SH-SY5Y (cell line): ENCODE data around the gene RBM5.

Source experiments
- GATA2 ChIP-seq: IDR thresholded peaks from 2 replicates; pipeline ENCODE4 v1.6.1; 2011; ENCODE audit warnings: mild to moderate bottlenecking, low read depth, low read length
- GATA3 ChIP-seq: IDR thresholded peaks from 2 replicates; pipeline ENCODE4 v1.6.1; 2011; ENCODE audit warnings: low read depth, mild to moderate bottlenecking, low read length, moderate library complexity

DNA sequence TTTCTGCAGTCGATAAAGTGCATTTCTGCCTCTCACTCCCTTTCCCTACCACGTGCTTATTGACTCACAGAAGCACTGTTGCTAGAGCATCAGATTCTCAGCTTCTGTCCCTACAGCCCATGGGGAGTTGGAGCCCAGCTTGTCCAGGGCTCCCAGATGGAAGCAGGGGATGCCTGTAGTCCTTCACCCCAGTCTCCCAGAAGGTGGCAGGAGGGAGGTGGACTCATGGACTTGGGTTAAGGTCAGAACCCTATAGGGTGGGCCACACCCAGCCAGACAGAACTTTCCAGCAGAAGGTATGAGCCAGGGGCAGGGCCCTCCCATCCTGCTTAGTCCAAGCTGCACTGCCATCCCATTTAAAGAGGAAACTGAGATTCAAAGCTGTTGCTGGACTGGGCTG lies 33.4 kb downstream of the RBM5 start:
- TF ChIP-seq GATA2 (no peak), GATA3 (no peak)
